ENCODE results near the gene PEAR1. TPM values are rescaled to one million over a fixed set of nuclear protein-coding genes. Genes with fewer than 3 reads are reported as not detected.

PEAR1 gene
- total RNA-seq, 1 experiment from 2014 or later, result 0.46 TPM

DNA sequence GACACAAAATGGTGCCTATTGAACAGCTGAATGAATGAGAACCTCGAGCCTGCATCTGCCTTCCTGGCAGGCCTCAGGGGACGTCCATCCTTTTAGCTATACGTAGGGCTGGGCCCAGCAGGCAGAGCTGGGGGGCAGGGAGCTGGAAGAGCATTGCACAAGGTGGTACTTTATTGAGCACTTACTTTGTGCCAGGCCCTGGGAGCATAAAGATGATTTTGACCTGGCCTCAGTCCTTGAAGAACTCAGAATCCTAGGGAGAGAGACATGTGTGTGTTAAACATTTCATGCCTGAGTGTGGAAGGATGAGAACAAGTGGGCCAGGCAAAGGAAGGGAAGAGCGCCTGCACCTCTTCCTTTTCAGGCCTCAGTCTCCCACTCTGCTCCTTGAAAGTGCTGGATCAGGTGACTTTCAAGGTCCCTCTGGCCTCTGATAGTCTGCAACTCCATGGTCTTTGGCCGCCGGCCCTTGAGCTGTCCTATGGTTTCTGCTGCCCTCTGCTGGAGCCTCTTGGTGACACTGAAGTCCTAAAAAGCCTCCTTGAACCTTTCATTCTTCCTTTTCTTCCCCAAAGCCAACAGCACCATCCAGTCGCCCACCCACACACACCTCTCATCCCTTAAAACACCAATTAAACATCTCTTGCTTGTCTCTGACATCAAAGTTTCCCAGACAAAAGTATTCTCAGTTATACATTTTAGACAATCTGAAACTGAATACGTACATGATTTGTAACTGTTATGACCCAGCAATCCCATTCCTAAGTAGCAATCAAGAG lies 3.5 kb upstream of the PEAR1 start:
- DNase-seq, result peak; percentile 69
- no peaks in the 10 kb centered on the region for H3K9me3 ChIP-seq
- H3K4me3 ChIP-seq, result no peak overlapping the region
- H3K36me3 ChIP-seq, result no peaks in the 10 kb centered on the region
- H3K27me3 ChIP-seq, result no peaks in the 10 kb centered on the region

DNA sequence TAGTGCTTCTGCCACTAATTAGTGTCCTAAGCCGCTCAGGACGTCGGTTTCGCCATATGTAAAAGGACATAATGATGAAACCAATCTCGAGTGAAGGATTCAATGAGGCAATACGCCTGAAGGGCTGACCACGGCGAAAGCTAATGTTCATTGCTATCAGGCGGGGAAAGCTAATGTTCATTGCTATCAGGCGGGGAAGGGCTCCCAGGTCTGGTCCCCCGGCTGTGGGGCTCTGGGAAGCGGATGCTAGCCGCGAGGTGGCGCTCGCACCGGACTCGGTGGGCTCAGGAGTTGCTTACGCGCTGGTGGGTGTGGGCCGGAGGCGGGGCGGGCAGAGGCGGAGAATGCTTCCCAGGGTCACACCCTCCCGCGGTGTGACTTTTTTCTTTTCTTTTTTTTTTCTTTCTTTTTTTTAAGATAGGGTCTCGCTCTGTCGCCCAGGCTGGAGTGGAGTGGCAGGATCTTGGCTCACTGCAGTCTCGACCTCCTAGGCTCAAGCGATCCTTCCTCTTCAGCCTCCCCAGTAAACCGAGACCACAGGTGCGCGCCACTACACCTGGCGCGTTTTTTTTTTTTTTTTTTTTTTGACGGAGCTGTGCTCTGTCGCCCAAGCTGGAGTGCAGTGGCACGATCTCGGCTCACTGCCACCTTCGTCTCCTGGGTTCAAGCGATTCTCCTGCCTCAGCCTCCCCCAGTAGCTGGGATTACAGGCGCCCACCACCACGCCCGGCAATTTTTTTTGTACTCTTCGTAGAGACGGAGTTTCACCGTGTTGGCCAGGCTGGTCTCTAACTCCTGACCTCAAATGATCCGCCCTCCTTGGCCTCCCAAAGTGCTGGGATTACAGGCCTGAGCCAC lies 1.1 kb upstream of the PEAR1 start:
- H3K4me3 ChIP-seq, result no peak overlapping the region; the same call in 1 of the 2 replicates
- no peaks in the 10 kb centered on the region for H3K36me3 ChIP-seq
- no peaks in the 10 kb centered on the region for H3K9me3 ChIP-seq
- DNase-seq, result peak; percentile 92
- no peaks in the 10 kb centered on the region for H3K27me3 ChIP-seq

DNA sequence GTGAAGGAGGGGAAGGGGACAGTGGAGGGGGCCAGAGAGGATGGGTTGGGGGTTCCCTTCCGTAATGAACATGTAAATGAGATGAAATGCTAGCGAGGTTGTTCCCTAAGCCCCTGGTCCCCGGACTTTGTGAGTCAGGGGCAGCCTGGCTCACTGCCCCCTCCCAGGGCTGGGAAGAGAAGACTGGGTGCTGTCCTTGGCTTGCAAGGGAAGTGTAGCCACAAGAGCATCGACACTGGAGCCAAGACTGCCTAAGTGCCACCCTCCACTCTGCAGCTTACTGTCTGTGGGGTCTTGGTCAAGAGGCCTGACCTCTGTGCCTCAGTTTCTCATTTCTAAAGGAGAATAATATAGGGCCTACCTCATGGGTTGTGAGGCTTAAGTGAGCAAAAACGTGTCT lies 483 bp downstream of the PEAR1 start:
- DNase-seq, result no peak
- Histone ChIP-seq H3K4me3 (no peak overlapping the region), H3K27me3 (no peaks in the 10 kb centered on the region), H3K9me3 (no peaks in the 10 kb centered on the region), H3K36me3 (no peaks in the 10 kb centered on the region)

DNA sequence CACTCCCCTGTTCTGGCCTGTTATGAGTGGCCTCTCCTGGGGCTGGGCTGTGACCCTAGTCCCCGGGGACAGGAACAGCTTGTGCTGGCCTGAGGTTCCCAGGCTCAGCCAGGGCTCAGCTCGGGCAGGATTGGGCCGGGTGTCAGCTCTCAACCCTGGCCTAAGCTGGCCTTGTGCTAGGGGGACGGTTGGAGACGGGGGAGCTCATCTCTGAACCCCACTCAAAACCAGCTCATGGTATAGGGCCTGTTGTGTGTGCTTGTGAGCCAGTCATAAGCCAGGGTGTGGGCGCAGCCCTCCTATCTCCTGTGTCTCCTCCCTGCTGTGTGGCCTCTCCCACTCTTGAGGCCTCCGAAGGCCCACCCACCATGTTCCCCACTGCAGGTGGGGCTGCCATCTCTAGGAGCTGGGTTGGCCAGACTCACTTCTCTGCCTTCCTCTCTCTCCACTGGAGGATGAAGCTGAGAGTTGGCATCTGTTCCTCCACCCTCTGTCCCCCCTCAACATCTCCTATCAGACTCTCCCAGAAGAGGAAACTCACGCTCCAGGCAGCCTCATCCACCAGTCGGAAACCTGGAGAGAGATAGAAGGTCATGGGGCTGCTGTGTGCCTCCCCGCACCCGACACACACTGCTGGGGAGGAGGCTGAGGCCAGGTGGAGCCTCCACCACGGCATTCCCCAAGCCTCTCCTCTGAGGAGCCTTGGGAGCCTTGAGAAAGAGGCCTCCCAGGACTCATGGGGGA lies 1.4 kb downstream of the PEAR1 start:
- Histone ChIP-seq H3K9me3 (no peaks in the 10 kb centered on the region), H3K36me3 (no peaks in the 10 kb centered on the region), H3K27me3 (no peaks in the 10 kb centered on the region), H3K4me3 (no peak overlapping the region)
- DNase-seq, result no peak

DNA sequence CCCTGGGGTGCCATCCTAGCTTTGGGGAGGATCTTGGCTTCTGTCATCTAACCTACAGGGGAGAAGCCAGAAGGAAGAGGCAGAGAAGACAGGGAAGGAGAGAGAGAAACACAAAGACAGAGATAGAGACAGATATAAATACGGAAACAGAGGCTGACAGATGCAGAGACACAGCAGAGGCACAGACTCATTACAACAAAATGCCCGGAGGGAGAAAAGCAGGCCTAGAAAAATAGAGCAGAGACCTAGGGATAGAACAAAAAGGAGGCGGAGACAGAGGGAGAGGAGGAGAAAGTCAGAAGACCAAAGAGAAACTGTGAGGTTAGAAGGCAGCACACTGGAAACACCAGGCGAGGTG lies 1.9 kb downstream of the PEAR1 start:
- no peak for DNase-seq
- Histone ChIP-seq H3K27me3 (no peaks in the 10 kb centered on the region), H3K36me3 (no peaks in the 10 kb centered on the region), H3K9me3 (no peaks in the 10 kb centered on the region), H3K4me3 (no peak overlapping the region)

DNA sequence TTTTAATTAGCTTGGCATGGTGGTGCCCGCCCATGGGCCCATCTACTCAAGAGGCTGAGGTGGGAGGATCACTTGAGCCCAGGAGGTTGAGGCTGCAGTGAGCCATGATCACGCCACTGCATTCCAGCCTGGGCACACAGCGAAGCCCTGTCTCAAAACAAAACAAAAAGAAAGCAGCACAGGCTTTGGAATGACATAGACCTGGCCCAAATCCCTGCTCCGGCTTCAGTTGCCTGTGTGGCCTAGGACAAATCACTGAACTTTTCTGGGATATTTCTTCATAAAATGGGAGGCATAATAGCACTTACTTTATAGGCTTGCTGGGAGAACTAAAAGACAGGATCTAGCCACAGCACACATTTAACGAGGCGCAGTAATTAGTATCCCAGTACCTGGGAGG lies 2.4 kb downstream of the PEAR1 start:
- no peak for DNase-seq
- no peaks in the 10 kb centered on the region for H3K9me3 ChIP-seq
- H3K27me3 ChIP-seq, result no peaks in the 10 kb centered on the region
- no peak overlapping the region for H3K4me3 ChIP-seq
- H3K36me3 ChIP-seq, result no peaks in the 10 kb centered on the region

DNA sequence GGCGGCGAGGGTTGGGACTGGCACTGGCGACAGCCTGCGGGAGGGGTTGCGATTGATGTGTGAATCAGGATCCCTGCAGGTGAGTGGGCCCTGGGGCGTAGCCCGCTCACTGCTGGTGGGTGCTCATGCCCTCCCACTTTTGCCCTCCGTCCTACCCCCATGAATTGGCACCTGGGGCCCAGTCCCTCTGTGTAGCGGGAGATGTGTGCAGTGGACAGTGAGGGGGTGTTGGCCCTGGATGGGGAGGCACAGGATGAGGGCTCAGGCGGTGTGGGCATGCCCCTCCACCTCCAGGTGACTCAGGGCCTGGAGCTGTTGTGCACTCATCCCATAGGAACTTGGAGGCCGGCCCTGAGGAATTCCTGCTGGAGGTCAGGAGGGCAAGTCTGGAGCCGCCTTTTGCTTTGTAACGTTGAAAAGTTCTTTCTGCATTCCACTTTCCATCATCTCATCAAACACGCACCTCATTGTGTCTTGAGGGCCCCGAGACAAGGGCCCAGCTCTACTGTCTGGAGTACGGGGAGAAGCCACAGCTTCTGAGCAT lies 3.0 kb downstream of the PEAR1 start:
- DNase-seq, result peak; percentile 98
- no peaks in the 10 kb centered on the region for H3K9me3 ChIP-seq

DNA sequence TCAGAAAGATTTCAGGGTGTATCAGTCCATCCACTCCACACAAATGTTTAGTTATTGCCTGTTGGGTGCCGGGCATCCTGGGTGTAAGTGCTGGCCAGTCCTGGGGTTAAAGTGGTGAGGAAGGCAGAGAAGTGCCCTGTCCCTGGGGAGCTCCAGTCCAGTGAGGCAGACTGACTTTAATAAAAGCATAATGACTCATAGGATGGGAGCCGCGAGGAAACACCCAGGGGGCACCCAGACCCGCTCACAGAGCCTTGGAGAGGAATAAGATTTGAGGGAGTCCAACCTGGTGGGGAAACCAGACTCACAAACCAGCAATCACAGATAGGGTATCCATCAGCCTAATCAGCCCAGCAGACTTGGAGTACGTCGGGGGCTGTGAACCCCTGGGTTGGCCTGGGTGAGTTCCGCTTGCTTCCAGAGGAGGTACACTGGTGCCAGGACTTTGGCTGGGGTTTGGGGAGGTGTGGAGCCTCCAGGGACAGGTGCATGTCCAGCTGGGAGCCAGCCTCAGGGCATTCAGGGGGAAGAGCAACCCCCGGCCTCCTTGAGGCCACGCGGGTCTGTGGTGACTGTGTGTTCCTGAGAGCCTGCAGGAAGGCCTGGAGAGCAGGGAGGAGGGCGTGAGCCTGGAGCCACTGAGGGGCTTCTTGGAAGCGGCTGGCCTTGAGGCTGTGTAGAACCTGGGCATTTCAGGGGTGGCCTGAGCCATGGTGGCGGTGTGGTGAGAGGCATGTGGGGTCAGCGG lies 3.7 kb downstream of the PEAR1 start:
- H3K36me3 ChIP-seq, result no peaks in the 10 kb centered on the region
- H3K4me3 ChIP-seq, result no peak overlapping the region
- no peaks in the 10 kb centered on the region for H3K9me3 ChIP-seq

More for the DNA sequence above, 3.0 kb downstream of the PEAR1 start:
- H3K4me3 ChIP-seq, result no peak overlapping the region
- no peaks in the 10 kb centered on the region for H3K36me3 ChIP-seq
- no peaks in the 10 kb centered on the region for H3K27me3 ChIP-seq

DNA sequence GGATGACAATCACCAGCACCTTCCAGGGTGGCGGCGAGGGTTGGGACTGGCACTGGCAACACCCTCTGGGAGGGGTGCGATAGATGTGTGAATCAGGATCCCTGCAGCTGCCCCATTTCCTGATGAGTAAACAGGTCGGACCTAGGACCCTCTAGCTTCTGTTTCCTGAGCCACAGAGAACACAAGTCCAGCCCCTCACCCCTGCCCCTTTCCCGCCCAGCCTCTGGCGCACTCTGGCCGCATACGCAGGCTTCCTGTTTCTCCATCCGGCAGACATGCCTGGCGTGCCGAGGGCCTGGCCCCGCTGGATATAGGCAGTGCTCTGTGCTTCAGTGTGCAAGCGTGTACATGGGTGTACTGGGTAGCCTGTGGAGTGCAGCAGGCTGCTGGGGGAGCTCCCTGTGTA lies 4.6 kb downstream of the PEAR1 start:
- Histone ChIP-seq H3K36me3 (no peaks in the 10 kb centered on the region), H3K4me3 (no peak overlapping the region), H3K9me3 (no peaks in the 10 kb centered on the region), H3K27me3 (no peaks in the 10 kb centered on the region)
- DNase-seq, result no peak

More for the DNA sequence above, 3.7 kb downstream of the PEAR1 start:
- peak; percentile 84 for DNase-seq
- H3K27me3 ChIP-seq, result no peaks in the 10 kb centered on the region

DNA sequence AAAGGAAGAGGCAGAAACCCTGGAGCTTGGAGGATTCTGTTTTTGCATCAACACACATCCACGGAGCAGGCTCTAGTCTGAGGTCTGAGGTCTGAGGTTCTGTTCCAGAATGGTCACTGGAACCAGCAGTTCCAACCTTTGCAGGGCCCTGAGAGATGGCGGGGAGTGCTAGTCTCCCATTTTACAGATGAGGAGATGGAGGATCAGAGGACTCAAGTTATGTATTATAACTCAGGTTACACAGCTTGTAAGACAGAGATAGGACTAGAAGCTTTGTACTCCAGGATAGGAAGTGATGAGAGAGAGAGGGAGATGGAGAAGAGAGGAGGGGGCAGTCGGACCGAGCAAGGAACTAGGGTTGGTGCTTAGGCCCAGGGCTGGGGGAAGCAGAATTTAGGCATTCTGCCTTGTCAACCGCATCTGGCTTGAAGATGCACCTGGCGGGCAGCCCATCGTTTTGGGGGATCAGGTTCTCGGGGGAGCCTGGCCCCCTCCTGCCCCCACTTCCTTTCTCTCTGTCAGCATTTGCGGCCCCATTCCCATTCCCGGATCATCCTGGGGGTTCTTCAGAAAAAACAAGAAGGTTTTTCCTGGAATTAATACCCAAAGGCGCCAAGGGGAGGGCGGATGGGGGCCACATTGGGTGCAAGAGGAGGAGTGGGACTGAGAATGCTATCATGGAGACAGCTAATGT lies 5.6 kb downstream of the PEAR1 start:
- no peaks in the 10 kb centered on the region for H3K9me3 ChIP-seq
- no peak for DNase-seq
- H3K4me3 ChIP-seq, result no peak overlapping the region
- no peaks in the 10 kb centered on the region for H3K36me3 ChIP-seq
- no peaks in the 10 kb centered on the region for H3K27me3 ChIP-seq

DNA sequence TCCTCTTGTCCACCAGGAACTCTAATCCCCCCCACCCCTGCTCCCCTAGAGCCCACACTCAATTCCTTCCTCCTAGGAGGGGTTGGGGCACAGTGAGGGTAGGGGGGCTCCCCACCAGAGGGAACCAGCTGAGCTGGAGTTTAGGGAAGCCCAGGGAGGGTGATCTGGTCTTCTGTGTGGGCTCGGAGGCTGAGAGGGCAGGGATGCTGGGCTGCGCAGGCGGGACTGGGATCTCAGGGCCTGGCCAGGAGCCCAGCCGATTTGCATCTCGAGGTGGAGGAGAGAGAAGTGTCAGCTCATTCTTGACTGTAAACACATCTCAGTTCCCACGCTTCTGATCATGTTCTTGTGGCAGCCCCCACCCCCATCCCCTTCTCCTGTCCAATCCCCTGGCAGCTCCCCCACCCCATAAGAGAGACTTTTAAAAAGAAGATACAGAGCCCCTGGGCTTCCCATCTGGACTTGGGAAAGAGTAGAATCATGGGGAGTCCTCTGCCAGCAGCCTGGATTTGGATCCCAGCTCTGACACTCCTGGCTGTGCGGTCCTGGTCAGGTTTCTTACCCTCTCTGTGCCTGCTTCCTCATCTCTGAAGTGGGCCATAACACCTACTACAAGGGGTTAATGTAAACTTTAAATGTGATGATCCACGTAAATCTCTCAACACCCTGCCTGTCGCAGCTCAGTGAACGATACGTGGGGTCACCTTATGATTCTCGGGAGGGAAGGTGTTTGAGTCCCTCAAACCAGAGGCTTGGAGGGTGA lies 6.6 kb downstream of the PEAR1 start:
- no peaks in the 10 kb centered on the region for H3K27me3 ChIP-seq
- no peaks in the 10 kb centered on the region for H3K9me3 ChIP-seq
- no peak overlapping the region for H3K4me3 ChIP-seq
- DNase-seq, result no peak
- H3K36me3 ChIP-seq, result no peaks in the 10 kb centered on the region

DNA sequence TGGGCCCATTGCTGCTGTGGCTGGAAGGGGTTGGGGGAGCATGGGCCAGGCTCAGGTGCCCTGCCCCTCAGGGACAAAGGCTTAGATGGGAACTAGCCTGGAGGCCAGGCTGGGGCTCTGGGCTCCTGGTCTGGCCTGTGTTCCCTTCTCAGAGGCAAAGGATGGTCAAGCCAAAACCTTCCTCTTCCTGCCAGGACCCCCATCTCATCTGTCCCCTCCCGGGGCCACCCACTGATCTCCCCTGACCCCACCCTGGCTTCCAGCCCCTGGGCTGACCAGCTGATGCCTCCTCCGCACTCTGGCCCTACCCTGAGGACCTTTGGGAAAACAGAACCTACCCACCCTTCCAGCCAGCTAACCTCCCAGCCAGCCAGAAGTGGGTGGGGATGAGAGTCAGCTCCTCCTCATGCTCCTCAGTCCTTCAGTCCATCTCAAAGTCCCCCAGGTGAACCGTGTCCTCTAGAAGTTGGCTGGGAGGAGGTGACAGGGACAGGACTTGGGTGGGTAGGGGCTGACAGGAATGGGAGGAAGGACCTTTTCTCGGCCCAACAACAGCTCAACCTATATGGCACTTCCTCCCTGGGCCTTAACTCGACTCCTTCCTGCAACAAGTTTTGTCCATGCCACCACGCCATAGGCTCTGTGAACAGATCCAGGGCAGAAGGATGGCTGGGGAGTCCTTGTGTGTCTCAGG lies 7.5 kb downstream of the PEAR1 start:
- DNase-seq, result no peak
- H3K36me3 ChIP-seq, result no peaks in the 10 kb centered on the region
- no peaks in the 10 kb centered on the region for H3K9me3 ChIP-seq
- no peak overlapping the region for H3K4me3 ChIP-seq
- H3K27me3 ChIP-seq, result no peaks in the 10 kb centered on the region

DNA sequence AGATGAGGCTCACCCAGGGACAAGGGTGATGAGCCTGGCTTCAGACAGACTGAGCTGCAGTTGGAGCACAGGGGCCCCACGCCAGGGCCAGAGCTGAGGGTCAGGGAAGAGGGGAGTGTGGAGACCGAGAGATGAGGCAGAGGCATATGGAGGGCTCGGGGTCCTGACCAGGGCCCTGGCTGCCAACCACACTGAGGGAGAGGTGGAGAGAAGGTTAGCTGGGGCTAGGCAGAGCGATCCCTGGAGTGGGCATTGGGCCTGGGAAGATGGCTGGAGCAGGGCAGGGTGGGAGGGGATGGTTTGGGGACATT lies 8.0 kb downstream of the PEAR1 start:
- Histone ChIP-seq H3K9me3 (no peaks in the 10 kb centered on the region), H3K36me3 (no peaks in the 10 kb centered on the region), H3K4me3 (no peak overlapping the region), H3K27me3 (no peaks in the 10 kb centered on the region)
- DNase-seq, result no peak

DNA sequence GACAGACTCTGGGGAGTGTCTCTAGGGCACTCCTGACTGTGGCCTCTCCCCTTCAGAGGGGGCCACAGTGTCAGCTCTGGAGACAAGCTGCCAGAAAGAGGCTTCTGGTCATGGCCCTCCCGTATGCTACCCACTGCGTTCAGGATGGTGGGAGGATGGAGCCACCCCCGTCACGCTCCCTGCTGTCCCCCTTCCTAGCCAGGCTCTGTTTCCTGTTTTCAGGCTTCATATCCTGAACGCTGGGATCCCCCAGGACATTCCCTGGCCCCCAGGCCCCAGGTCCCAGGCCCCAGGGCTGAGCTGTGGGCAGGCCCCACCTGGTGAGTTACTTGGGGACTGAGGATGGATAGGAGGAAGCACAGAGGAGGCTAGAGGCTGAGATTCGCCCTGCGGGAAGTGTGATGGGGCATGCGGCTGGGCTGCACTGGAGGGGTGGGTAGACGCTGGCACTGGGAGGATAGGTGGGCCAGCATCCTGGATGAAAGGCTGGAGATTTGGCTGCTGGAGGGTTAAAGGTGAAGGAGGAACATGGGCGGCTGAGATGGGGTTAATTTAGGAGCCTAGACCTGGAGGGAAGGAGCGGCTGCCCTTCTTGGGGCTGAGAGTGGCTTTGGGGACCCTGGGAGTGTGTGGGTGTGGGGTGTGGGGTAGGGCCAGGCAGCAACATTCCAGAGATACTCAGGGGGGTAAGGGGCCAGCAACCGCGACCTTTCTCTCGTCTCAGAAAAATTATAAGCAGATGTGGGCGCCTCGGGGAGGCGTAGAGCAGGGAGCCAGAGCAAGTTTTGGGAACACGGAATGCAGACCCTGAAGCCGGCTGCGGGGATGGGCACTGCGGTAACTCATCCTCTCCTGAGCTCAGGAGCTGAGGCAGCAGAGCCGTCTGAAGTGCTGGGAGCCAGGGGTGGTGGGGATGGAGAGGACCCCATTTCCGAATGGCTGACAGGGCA lies 8.7 kb downstream of the PEAR1 start:
- Histone ChIP-seq H3K4me3 (no peak overlapping the region), H3K9me3 (no peaks in the 10 kb centered on the region), H3K36me3 (no peaks in the 10 kb centered on the region), H3K27me3 (no peaks in the 10 kb centered on the region)
- DNase-seq, result no peak

Measured in MG63 (cell line).